Erythroblast (primary cell): Measurements from ENCODE around the gene GPA33.

Experiments
- GATA1 ChIP-seq: IDR thresholded peaks from 2 replicates; pipeline ENCODE4 v1.6.1; 2011; ENCODE audit warnings: low read depth, mild to moderate bottlenecking, control low read depth, low read length, moderate library complexity
- POLR2A ChIP-seq: IDR thresholded peaks from 2 replicates; pipeline ENCODE4 v1.6.1; 2011; ENCODE audit warnings: mild to moderate bottlenecking, low read length

GRCh38 chr1:167100730-167101129 lies 10.6 kb upstream of the GPA33 start:
- no peak for TF ChIP-seq GATA1
- TF ChIP-seq POLR2A = no peak
